ENCODE data around the gene SLC1A7. TPM values are rescaled to one million over a fixed set of nuclear protein-coding genes. Genes with fewer than 3 reads are reported as not detected.
A peak's percentile ranks its signal among the peaks of the same experiment; 100 is the strongest.

Gene SLC1A7
- total RNA-seq, 1 donor from 2014 or later, result 0.43 TPM

- no peak for DNase-seq (ENCODE audit: low spot score)
- intact Hi-C loops (cut with DNase I), result no loop called here
These were observed 58.5 kb downstream of the SLC1A7 start for GRCh38 chr1:53083636-53084588.

- DNase-seq (ENCODE audit: low spot score), result no peak
- intact Hi-C loops (cut with DNase I), result no loop called here
These were observed 59.5 kb downstream of the SLC1A7 start for GRCh38 chr1:53082826-53083455.

GRCh38 chr1:53081384-53082066, 60.9 kb downstream of the SLC1A7 start:
- intact Hi-C loops (cut with DNase I), result no loop called here
- no peak for DNase-seq (ENCODE audit: low spot score)

- intact Hi-C loops (cut with DNase I), result no loop called here
- DNase-seq (ENCODE audit: low spot score), result no peak
These were observed 61.7 kb downstream of the SLC1A7 start for GRCh38 chr1:53080769-53081168.

- intact Hi-C loops (cut with DNase I), result no loop called here
- peak; percentile 49 for DNase-seq (ENCODE audit: low spot score)
These were observed 62.4 kb downstream of the SLC1A7 start for GRCh38 chr1:53080041-53080440.

GRCh38 chr1:53079251-53079650, 63.2 kb downstream of the SLC1A7 start:
- intact Hi-C loops (cut with DNase I), result no loop called here
- DNase-seq (ENCODE audit: low spot score), result peak; percentile 46

GRCh38 chr1:53078333-53079101, 63.9 kb downstream of the SLC1A7 start:
- DNase-seq (ENCODE audit: low spot score), result peak; percentile 68
- intact Hi-C loops (cut with DNase I), result no loop called here

- intact Hi-C loops (cut with DNase I), result no loop called here
- peak; percentile 72 for DNase-seq (ENCODE audit: low spot score)
These were observed 64.9 kb downstream of the SLC1A7 start for GRCh38 chr1:53077599-53077965.

- DNase-seq (ENCODE audit: low spot score), result peak; percentile 61
- intact Hi-C loops (cut with DNase I), result no loop called here
These were observed 65.5 kb downstream of the SLC1A7 start for GRCh38 chr1:53076721-53077598.

- intact Hi-C loops (cut with DNase I), result no loop called here
- peak; percentile 68 for DNase-seq (ENCODE audit: low spot score)
These were observed 66.3 kb downstream of the SLC1A7 start for GRCh38 chr1:53076165-53076564.

GRCh38 chr1:53075761-53076163, 66.7 kb downstream of the SLC1A7 start:
- intact Hi-C loops (cut with DNase I), result no loop called here
- peak; percentile 47 for DNase-seq (ENCODE audit: low spot score)

GRCh38 chr1:53075206-53075605, 67.2 kb downstream of the SLC1A7 start:
- intact Hi-C loops (cut with DNase I), result no loop called here
- peak; percentile 63 for DNase-seq (ENCODE audit: low spot score)

- DNase-seq (ENCODE audit: low spot score), result peak; percentile 50
- intact Hi-C loops (cut with DNase I), result no loop called here
These were observed 67.9 kb downstream of the SLC1A7 start for GRCh38 chr1:53074313-53075154.

GRCh38 chr1:53073868-53074311, 68.5 kb downstream of the SLC1A7 start:
- intact Hi-C loops (cut with DNase I), result no loop called here
- peak; percentile 75 for DNase-seq (ENCODE audit: low spot score)

- intact Hi-C loops (cut with DNase I), result no loop called here
- DNase-seq (ENCODE audit: low spot score), result peak; percentile 44
These were observed 69.2 kb downstream of the SLC1A7 start for GRCh38 chr1:53073287-53073686.

- intact Hi-C loops (cut with DNase I), result no loop called here
- no peak for DNase-seq (ENCODE audit: low spot score)
These were observed 70.5 kb downstream of the SLC1A7 start for GRCh38 chr1:53071915-53072314.

- intact Hi-C loops (cut with DNase I), result no loop called here
- DNase-seq (ENCODE audit: low spot score), result peak; percentile 58
These were observed 71.1 kb downstream of the SLC1A7 start for GRCh38 chr1:53071167-53071865.
